ENCODE data around the gene SELENOT.

Gene SELENOT

GRCh38 chr3:150663461-150663860, 60.3 kb downstream of the SELENOT start:
- DNase-seq, result no peak

DNA sequence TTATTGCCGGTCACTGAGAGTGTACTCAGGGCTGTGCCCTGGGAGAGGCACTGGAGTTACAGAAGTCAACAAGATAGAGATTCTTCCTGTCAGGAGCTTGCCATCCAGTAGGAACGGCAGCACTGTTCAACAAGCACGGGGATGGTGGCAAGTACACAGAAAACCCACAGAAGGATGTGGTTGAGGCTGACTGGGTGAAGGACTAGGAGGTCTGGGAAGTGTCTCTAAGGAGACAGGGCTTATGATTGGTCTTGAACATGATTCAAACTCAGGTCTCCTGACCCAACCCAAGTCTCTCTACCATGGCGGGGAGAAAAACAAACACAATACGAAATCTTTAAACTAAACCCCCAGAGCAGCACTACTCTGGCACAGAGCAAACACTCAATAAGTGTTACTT, 63.0 kb downstream of the SELENOT start:
- no peak for DNase-seq

DNA sequence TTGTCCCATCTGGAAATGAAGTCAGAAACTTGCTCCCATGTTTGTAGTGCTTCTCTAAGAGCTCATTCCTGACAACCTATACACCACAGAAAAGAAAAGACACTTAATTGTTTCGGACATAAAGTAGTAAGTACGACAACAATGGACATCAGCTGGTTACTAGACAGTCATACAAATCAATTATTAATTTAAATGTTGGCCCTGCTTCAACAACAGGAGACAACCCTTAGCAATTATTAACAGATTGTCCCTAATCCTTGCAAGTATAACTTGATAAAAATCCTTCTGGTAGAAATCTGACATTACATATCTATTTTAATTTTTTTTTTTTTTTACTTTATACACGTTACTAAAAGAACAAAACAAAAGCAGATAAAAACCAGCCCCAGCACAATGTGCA, 70.8 kb downstream of the SELENOT start:
- no peak for DNase-seq

- DNase-seq, result no peak
These were observed 72.5 kb downstream of the SELENOT start for GRCh38 chr3:150675587-150675986.

Data from fibroblast of skin of scalp (primary cell).